HG03196 (cell line): ENCODE measurements around the gene PGGHG.
A peak's percentile ranks its signal among the peaks of the same experiment; 100 is the strongest.
"Not testable (repeated sequence)": the region's sequence is repeated elsewhere in the genome, so short reads cannot be mapped to it uniquely, and the experiment has no call there.

ENCODE experiments used
- ATAC-seq: cut with Tn5 transposase; IDR thresholded peaks from one replicate; pipeline ENCODE4 v1.9.1; 2021; ENCODE audit not compliant: unreplicated experiment

Gene PGGHG

GRCh38 chr11:311013-311748 is 22.3 kb downstream of the PGGHG start:
- ATAC-seq = peak; percentile 46

- no peak for ATAC-seq
Observed at GRCh38 chr11:312092-312816, 23.3 kb downstream of the PGGHG start.

DNA sequence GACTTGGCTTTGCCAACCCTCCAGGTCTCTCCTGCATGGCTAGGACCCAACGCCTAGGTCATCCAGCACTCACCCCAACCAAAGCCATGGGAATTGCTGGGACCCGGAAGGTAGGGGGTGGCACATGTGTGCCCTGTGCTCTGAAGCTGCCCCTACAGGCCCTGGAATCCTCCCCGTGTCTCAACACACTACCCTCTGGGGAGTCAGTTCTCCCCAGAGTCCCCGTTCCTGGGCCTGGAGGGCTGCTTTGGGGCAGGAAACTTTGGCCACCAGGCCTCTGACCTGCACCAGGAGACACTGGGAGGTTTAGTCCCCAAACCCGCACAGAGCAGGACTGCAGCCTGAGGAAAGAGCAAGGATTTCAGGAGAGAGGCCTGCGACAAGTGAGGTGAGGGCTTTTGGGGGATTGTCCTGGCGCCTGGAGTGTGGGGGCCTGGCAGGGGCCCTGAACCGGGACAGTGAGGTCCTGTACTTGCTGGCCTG is 24.4 kb downstream of the PGGHG start:
- ATAC-seq = no peak

DNA sequence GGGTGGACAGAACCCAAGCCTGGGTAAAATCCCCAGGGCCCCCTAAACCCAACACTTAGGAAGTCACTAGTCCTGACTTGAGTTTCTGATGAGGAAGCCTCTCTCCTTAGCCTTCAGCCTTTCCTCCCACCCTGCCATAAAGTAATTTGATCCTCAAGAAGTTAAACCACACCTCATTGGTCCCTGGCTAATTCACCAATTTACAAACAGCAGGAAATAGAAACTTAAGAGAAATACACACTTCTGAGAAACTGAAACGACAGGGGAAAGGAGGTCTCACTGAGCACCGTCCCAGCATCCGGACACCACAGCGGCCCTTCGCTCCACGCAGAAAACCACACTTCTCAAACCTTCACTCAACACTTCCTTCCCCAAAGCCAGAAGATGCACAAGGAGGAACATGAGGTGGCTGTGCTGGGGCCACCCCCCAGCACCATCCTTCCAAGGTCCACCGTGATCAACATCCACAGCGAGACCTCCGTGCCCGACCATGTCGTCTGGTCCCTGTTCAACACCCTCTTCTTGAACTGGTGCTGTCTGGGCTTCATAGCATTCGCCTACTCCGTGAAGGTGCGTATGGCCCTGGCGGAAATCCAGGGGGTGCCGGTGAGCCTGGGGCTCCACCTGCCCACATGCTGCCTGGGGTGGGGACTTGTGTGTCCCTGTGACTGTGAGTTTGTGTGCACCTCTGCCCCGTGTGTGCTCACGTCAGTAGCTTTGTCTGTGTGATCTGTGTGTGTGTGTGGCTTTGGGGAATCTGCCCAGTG is 25.0 kb downstream of the PGGHG start, which contains the start of gene IFITM1:
Gene IFITM1, plus strand, starts transcription at position 254 of the 767 bp plus-strand sequence. Its CDS starts 131 bp downstream, at position 385.
- ATAC-seq = no peak

- not testable (repeated sequence) for ATAC-seq
Observed at GRCh38 chr11:314554-314875, 25.6 kb downstream of the PGGHG start.

DNA sequence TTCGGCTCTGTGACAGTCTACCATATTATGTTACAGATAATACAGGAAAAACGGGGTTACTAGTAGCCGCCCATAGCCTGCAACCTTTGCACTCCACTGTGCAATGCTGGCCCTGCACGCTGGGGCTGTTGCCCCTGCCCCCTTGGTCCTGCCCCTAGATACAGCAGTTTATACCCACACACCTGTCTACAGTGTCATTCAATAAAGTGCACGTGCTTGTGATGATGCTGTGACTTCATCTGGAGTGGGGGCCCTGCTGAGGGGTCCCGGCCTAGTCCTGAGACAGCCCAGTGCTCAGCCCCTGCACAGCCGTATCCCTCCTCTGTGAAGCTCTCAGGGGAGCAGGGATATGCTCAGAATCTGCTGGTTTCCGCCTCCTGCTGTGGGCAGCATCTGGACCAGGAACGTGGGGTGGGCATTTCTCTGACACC is 26.1 kb downstream of the PGGHG start:
- ATAC-seq = no peak

GRCh38 chr11:315516-315994 is 26.6 kb downstream of the PGGHG start:
- no peak for ATAC-seq

DNA sequence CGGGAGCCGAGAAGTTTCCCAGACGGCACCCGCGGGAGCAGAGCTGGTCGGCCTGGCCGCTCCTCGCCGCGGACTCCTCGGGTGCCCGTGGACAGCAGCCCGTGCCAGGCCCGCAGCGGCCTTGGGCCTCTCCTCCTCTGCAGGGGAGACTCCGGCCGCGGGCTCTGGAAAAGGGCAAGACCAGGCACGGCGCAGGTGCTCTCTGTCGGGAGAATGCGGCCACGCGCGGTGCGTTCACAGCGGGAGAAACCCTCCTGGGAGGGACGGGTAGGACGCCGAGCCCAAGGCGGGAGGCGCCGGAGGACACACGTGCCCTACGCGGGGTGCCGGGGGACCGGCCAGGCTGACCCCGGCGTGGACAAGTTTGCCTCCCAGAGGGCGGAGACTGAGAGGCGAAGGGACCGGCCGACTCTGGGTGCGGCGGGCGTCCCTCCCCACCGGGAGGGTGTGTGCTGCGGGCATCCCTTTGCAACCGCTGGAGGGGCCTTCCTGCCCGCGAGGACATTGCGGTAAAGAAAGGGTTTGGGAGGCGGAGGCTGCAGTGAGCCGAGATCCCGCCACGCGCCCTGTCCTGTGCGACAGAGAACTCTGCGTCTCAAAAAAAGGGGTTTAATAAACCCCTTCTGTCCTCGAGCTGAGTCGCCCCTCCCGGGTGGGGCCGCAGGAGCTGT is 27.2 kb downstream of the PGGHG start:
- ATAC-seq = no peak

DNA sequence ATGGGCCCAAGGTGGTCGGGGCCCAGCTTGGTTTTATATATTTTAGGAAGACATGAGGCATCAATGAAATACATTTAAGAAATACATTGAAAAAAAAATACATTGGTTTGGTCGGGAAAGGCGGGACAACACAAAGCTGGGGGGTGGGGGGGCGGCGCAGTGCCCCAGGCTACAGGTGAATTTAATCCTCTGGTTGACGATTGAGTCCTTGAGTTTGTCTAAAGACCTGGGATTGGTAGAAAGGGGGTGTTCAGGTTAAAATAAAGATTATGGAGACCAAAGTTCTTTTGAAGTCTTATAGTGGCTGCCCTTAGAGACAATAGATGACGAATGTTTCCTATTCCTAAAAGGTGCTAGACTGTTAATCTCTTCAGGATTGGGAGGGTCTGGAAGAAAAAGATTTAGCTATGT is 28.0 kb downstream of the PGGHG start:
- no peak for ATAC-seq

DNA sequence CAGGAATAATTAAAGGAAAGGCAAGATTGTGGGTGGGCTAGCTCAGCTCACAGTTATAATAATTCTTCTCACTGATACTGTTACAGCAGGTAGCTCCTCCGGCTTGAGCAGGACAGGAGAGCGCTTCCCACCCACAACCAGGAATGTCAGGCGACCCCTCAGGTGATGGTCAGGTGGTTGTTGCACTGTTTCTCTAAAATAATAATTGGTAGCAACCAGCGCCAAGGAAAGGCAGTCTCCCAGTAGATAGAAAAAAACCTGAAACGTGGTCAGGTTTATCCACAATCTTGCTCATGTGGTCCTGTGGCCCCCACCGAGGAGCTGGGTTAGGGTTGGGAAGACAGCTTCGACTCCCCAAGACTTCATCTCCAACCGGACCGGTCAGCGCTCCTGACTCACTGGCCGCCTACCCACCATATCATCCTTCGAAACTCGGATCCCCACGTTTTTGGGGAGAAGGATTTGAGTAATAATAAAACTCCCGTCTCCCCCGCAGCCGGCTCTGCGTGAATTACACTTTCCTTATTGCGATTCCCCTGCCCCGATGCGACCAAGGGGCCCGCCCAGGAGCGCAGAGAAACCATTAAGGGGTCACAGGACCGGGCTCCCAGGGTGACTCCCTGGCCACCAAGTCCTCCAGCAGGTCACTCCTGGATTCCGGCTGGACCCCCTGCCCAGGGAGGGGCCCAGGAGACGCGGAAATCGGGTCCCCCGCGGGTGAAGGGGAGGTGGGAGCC is 28.9 kb downstream of the PGGHG start:
- ATAC-seq = not testable (repeated sequence)

DNA sequence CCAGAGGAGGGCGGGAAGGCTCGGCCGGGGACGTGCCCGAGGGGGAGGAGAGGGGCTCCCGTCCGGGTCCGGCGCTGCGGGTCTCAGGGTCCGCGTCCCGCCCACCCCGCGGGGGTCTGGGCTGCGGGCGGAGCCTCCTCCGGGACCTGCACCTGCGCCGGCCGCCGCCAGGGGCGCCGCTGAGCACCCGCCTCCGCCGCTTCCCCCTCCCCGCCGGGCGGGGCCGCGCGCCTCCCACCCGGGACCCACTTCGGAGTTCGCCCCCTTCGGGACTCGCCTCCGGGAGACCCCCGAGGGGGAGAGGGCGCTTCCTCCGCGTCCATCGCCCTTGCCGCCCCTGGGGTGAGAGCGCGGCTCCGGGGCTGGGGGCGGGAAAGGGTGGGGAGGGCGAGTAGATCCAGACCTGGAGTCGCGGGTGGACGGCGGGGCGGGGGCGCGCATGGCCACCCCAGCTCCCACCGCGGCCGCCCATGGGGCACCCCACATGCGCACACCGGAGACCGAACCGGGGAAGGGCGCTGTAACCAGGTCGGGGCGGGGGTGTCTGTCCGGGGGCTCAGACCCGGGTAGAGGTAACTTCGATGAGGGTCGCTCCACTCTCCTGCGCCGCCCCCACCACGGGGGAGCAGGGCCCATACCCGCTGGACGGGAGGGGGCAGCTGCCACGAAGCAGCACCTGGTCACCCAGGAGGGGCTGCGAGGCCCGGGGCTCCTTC is 29.6 kb downstream of the PGGHG start:
- ATAC-seq = peak; percentile 51

DNA sequence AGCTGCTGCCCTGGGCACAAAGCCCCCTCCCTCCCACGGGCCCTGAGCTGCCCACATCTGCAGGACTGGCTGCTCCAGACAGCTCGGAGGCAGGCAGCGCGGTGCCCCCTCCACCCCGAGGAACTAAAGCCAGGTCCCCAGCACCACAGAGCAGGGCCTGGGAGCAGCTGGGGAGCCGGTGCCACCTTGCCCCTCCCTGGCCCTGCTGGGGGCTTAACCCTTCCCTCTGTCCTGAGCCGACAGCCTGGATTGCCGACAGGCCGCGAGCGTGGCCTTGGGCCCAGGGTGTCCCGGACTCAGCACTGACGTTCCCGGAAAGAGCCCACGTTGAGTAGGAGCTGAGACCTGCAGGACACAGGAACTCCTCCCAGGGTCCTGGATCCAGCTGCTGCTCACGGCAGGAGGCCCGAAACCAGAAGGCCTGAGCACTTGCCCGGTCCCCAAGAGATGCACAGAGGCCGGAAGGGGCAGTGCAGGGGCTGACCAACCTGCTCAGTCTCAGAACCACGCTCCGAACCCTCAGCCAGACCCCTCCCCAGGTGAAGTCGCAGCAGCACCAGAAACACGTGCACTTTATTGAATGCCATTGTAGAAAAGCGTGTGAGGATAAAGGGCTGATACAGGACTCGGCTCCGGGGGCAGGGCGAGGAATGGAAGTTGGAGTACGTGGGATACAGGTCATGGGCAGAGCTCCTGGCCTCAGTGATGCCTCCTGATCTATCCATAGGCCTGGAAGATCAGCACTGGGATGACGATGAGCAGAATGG is 30.4 kb downstream of the PGGHG start:
- ATAC-seq = peak; percentile 15

GRCh38 chr11:319888-320273 is 31.0 kb downstream of the PGGHG start:
- not testable (repeated sequence) for ATAC-seq

DNA sequence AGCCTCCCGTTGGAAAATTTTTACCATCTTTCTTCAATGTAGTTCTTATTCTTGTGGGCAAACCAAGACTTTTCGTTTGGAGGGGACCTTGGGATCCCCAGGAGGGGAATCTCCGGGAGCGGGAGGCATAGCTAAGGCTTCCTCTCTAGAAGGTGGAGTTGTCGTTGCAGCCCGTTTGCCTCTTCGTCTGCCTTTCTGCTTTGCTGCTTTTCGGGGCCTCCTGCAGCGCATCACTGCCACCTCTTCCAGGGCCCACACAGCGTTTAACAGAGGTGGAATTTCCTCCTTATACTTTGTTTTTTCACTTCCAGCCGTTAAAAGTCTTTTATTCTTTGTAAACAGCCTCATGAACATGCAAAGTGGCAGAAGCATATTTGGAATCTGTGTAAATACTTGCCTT is 35.2 kb downstream of the PGGHG start:
- ATAC-seq = no peak

- ATAC-seq = not testable (repeated sequence)
Observed at GRCh38 chr11:324593-325517, 35.9 kb downstream of the PGGHG start.

- ATAC-seq = no peak
Observed at GRCh38 chr11:325796-326591, 37.1 kb downstream of the PGGHG start.

DNA sequence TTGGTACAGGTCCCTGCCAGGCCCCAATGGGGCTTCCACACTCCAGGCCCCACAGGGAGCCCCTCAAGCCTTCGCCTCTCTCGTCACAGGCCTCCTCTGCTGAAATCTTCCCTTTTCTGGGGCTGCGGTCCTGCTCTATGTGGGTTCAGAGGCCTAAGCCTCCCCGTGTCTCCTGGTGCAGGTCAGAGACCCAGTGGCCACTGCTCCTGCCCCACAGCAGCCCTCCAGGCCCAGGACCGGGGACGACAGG is 37.6 kb downstream of the PGGHG start:
- no peak for ATAC-seq
